Measurements from ENCODE around the gene ARHGAP10. TPM values are rescaled to one million over a fixed set of nuclear protein-coding genes. Genes with fewer than 3 reads are reported as not detected.
A peak's percentile ranks its signal among the peaks of the same experiment; 100 is the strongest.

ARHGAP10 gene
- polyA plus RNA-seq, 1 experiment = 20.2 TPM

- peak; percentile 51 for DNase-seq (ENCODE audit: low read depth)
- Histone ChIP-seq H3K36me3 (ENCODE audit: control insufficient read depth, insufficient read depth, low read length) (no peaks in the 10 kb centered on the region), H3K27me3 (ENCODE audit: control insufficient read depth, insufficient read depth, low read length) (no peaks in the 10 kb centered on the region), H3K4me3 (ENCODE audit: low read depth, low read length) (no peak overlapping the region)
- TF ChIP-seq CTCF (IDR thresholded peaks at IDR 0.05; ENCODE audit: insufficient read depth, low read depth, low read length) = no peak
- ChIA-PET CTCF (interaction anchor here (0.9 to 1.0 kb wide), 2 partner anchors 13 to 55 kb away, joined by 3 to 4 read pairs; no protein-coding TSS in a partner anchor), POLR2A (no interaction called here)
Observed at GRCh38 chr4:147928400-147928799, 196.5 kb downstream of the ARHGAP10 start.

DNA sequence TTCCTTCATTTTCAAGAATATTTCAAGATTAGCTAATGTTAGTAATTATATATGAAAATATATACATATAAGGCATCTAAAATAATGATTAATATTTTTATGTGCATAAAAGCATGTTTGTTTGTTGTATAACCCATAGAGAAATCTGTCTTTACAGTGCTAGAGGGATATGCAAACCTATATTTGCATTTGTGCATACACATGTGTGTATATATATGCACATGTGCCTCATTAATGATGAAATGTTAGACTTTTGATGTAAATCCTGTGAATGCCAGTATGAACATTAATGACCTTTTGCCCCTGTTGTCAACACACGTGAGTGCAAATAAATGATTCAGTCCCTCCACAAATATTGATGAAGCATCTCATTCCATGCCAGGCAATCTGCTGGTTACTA is 197.9 kb downstream of the ARHGAP10 start:
- CTCF ChIA-PET = no interaction called here
- no peak for DNase-seq (ENCODE audit: low read depth)
- H3K36me3 ChIP-seq (ENCODE audit: control insufficient read depth, insufficient read depth, low read length) = no peaks in the 10 kb centered on the region; the same call in 1 of the 2 replicates
- no peaks in the 10 kb centered on the region for H3K27me3 ChIP-seq (ENCODE audit: control insufficient read depth, insufficient read depth, low read length)
- POLR2A ChIA-PET = no interaction called here
- H3K4me3 ChIP-seq (ENCODE audit: low read depth, low read length) = no peak overlapping the region
- TF ChIP-seq CTCF (IDR thresholded peaks at IDR 0.05; ENCODE audit: insufficient read depth, low read depth, low read length) = no peak

DNA sequence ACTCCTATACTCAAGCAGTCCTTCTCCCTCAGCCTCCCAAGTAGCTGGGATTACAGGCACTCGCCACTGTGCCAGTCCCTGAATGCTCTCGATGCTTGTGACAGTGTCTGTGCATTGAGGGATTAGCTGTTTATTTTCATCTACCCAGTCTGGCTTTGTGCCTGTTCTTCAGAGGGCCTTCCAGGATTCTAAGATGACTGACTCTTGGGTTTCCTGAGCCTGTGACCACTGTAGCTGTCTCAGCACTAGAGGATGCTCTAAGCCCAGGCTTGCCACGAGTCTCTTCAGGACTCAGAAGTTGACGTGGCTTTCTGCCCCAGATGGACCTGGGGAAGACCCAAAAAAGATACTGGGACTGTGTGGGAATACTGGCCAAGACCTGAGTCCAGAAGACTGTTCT is 201.4 kb downstream of the ARHGAP10 start:
- CTCF ChIA-PET = interaction anchor here (0.9 kb wide), 1 partner anchor 50 kb away, joined by 3 read pairs; no protein-coding TSS in a partner anchor
- H3K4me3 ChIP-seq (ENCODE audit: low read depth, low read length) = no peak overlapping the region
- DNase-seq (ENCODE audit: low read depth) = no peak
- POLR2A ChIA-PET = no interaction called here
- H3K27me3 ChIP-seq (ENCODE audit: control insufficient read depth, insufficient read depth, low read length) = no peaks in the 10 kb centered on the region
- H3K36me3 ChIP-seq (ENCODE audit: control insufficient read depth, insufficient read depth, low read length) = no peaks in the 10 kb centered on the region; the same call in 1 of the 2 replicates
- TF ChIP-seq CTCF (IDR thresholded peaks at IDR 0.05; ENCODE audit: insufficient read depth, low read depth, low read length) = no peak

DNA sequence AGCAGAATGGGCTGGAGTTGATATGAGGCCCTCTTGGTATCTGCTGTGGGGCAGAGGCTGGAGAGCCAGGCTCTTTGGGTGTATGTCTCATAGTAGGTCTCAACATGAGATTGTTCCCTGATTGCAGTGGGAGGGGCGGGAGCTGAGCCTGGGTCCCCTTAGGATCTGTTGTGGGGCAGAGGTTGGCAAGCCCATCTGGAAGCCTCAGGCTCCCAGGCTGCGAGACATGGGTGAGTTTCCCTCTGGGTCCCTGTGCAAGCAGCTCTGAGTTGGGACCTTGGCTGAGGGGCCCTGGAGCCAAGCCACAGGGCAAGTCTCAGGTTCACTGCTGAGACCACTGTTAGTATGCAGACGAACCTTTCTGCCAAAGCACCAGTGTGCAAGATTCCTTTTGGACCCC is 201.9 kb downstream of the ARHGAP10 start:
- ChIA-PET CTCF (interaction anchor here (0.9 kb wide), 1 partner anchor 50 kb away, joined by 3 read pairs; no protein-coding TSS in a partner anchor), POLR2A (no interaction called here)
- H3K36me3 ChIP-seq (ENCODE audit: control insufficient read depth, insufficient read depth, low read length) = no peaks in the 10 kb centered on the region; the same call in 1 of the 2 replicates
- no peaks in the 10 kb centered on the region for H3K27me3 ChIP-seq (ENCODE audit: control insufficient read depth, insufficient read depth, low read length)
- no peak for TF ChIP-seq CTCF (IDR thresholded peaks at IDR 0.05; ENCODE audit: insufficient read depth, low read depth, low read length)
- no peak for DNase-seq (ENCODE audit: low read depth)
- H3K4me3 ChIP-seq (ENCODE audit: low read depth, low read length) = no peak overlapping the region

DNA sequence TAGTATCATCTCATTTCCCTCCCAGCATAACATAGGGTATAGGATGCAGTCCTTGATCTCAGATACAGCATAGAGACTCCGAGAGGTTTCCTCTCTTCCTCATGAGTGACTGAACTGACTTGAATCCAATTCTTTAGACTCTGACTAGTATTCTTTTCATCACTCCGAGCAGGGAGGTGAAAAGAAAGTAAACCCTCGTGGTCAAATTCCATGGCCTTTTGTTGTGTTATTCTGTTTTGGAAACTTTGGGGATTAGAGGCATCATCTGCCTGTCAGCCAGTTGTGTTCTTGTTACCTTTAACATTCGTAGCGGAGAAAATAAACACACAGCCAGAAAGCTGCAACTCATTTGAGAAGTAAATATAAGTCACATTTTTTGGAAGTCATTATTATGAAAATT is 206.6 kb downstream of the ARHGAP10 start:
- TF ChIP-seq CTCF (IDR thresholded peaks at IDR 0.05; ENCODE audit: insufficient read depth, low read depth, low read length) = no peak
- H3K4me3 ChIP-seq (ENCODE audit: low read depth, low read length) = no peak overlapping the region
- ChIA-PET CTCF (no interaction called here), POLR2A (no interaction called here)
- H3K36me3 ChIP-seq (ENCODE audit: control insufficient read depth, insufficient read depth, low read length) = no peaks in the 10 kb centered on the region; the same call in 1 of the 2 replicates
- H3K27me3 ChIP-seq (ENCODE audit: control insufficient read depth, insufficient read depth, low read length) = no peaks in the 10 kb centered on the region
- DNase-seq (ENCODE audit: low read depth) = no peak

Data from BJ (cell line).